ENCODE results near the gene PATL1.

DNA sequence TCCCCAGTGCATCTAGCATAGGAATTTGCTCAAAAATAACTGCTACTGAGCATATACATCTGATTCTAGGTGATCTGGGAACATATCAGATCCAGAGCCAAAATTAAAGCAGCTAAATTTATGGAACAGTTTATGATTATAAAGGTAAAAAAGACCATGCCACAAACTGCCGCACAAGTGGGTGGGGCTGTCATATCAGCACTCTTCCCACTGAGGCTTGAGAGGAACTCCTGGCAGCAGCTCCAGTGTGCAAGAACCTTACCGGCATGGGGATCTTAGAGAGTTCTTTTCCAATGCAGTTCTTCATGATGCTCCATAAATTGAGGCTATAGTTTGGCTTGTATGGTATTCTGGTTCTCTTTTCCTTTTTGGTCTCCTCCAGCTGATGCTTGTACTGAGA lies 68.6 kb downstream of the PATL1 start:
- TF ChIP-seq, protein P1, sequence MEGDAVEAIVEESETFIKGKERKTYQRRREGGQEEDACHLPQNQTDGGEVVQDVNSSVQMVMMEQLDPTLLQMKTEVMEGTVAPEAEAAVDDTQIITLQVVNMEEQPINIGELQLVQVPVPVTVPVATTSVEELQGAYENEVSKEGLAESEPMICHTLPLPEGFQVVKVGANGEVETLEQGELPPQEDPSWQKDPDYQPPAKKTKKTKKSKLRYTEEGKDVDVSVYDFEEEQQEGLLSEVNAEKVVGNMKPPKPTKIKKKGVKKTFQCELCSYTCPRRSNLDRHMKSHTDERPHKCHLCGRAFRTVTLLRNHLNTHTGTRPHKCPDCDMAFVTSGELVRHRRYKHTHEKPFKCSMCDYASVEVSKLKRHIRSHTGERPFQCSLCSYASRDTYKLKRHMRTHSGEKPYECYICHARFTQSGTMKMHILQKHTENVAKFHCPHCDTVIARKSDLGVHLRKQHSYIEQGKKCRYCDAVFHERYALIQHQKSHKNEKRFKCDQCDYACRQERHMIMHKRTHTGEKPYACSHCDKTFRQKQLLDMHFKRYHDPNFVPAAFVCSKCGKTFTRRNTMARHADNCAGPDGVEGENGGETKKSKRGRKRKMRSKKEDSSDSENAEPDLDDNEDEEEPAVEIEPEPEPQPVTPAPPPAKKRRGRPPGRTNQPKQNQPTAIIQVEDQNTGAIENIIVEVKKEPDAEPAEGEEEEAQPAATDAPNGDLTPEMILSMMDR (IDR thresholded peaks at IDR 0.05): no peak
- TF ChIP-seq POLR2A (IDR thresholded peaks at IDR 0.05): no peak
